Stimulated activated naive CD8-positive, alpha-beta T cell treated with anti-CD3 and anti-CD28 coated beads, Interleukin-15, Interleukin-2, amounts not matched to agents 100 ng/mL and 50 ng/mL, for 24 hours (primary cell): ENCODE results near the gene CALD1.

ENCODE experiments used
- H3K27ac Mint-ChIP-seq: one replicate; pipeline ENCODE4 v1.8.0; 2021; ENCODE audit warnings: mild to moderate bottlenecking, mixed read lengths
- H3K27me3 Mint-ChIP-seq: one replicate; pipeline ENCODE4 v1.8.0; 2021; ENCODE audit warnings: mixed read lengths
- H3K36me3 Mint-ChIP-seq: one replicate; pipeline ENCODE4 v1.8.0; 2021; ENCODE audit warnings: low read depth, mixed read lengths
- H3K4me1 Mint-ChIP-seq: one replicate; pipeline ENCODE4 v1.8.0; 2021; ENCODE audit warnings: low read depth, mixed read lengths
- H3K4me3 Mint-ChIP-seq: one replicate; pipeline ENCODE4 v1.8.0; 2021; ENCODE audit warnings: mild to moderate bottlenecking, mixed read lengths
- H3K9me3 Mint-ChIP-seq: one replicate; pipeline ENCODE4 v1.8.0; 2021; ENCODE audit warnings: mixed read lengths

CALD1 gene

DNA sequence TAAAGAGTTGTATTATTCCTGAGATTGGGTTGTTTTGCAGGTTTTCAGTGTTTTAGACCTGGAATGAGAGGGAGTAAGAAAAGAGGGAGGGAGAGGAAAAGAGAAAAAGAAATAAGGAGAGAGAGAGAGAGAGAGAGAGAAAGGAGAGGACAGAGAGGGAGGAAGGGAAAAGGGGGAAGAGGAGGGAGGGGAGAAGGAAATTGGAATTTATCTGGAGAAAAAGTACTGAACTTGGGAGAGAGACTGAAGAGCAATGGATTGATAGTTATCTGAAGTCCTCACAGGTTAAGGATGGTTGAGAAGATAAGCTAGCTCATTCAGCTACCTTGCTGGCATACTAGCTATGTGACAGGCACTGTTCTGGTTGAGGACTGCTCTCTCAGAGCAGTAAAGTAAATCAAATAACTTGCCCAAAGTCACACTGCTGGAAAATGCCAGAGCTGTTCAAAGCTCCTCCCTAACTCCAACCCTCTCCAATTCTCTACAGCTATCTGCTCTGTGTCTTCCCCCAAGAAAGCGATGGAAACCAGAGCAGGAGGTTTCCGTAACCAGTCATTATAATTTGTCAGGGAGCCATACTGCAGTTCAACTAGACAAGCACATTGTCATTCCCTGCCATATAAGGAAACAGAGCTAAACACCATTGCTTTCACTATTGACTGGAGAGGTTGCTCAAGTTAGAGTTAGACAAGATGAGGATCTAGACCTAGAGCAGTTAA, 10.7 kb downstream of the CALD1 start:
- H3K4me1 Mint-ChIP-seq = no peaks in the 10 kb centered on the region
- no peak overlapping the region for H3K27ac Mint-ChIP-seq

DNA sequence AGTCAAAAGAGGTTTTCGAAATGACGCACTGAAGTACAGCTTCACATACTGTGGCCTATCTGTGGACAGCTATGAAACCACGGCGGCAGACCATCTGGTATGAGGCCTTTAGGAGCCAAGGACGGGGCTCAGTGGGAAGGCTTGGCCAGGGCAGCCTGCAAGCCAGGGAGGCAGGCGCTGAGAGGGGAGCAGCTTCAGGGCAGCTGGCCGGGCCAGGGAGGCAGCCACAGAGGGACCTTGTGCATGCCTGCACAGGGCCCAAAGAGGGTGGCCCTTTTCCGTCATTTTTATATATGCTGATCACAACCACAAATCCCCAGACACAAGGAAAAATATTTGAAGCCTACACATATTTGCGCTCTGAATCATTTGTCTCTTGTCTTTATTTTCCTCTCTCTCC, 13.5 kb downstream of the CALD1 start:
- Mint-ChIP-seq H3K36me3 (no peaks in the 10 kb centered on the region), H3K27me3 (no peaks in the 10 kb centered on the region)

More for the DNA sequence above, 10.7 kb downstream of the CALD1 start:
- Mint-ChIP-seq H3K27me3 (no peaks in the 10 kb centered on the region), H3K36me3 (no peaks in the 10 kb centered on the region), H3K9me3 (peaks cover under 1% of the 10 kb centered on the region), H3K4me3 (no peak overlapping the region)

DNA sequence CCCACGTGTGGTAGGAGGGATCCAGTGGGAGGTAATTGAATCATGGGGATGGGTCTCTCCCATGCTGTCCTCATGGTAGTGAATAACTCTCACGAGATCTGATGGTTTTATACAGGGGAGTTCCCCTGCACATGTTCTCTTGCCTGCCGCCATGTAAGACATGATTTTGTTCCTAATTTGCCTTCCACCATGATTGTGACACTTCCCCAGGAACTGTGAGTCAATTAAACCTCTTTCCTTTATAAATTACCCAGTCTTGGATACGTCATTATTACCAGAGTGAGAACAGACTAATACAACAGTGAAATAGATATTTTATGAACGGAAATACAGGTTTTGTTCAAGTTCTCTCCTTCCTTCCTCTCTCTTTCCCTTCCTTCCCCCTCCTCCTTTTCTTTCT, 15.8 kb downstream of the CALD1 start:
- Mint-ChIP-seq H3K27ac (no peak overlapping the region), H3K36me3 (no peaks in the 10 kb centered on the region), H3K9me3 (peaks cover 4% of the 10 kb centered on the region), H3K4me1 (no peaks in the 10 kb centered on the region), H3K4me3 (no peak overlapping the region), H3K27me3 (no peaks in the 10 kb centered on the region)

More for the DNA sequence above, 13.5 kb downstream of the CALD1 start:
- Mint-ChIP-seq H3K4me3 (no peak overlapping the region), H3K27ac (no peak overlapping the region), H3K4me1 (no peaks in the 10 kb centered on the region), H3K9me3 (peaks cover 4% of the 10 kb centered on the region)

DNA sequence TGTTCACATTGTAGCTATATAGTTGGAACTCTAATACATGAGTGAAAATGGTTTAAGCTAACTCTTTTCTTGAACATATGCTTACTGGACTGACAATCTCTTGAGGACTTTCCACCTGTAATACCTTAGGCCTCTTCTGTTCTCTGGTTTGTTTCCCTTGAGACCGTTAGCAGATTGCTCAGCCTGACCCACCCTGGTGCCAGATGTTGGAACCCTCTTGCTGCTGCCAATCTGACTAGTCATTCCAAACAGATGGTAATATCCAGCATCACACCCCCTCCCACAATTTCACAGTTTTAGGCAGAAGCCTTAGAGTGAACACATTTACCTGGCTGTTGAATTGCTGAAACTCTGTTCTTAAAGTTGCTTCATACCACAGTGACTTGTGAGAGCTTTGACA, 18.7 kb downstream of the CALD1 start:
- Mint-ChIP-seq H3K4me1 (no peaks in the 10 kb centered on the region), H3K36me3 (no peaks in the 10 kb centered on the region), H3K4me3 (no peak overlapping the region), H3K27me3 (no peaks in the 10 kb centered on the region), H3K27ac (no peak overlapping the region), H3K9me3 (peaks cover 4% of the 10 kb centered on the region)

DNA sequence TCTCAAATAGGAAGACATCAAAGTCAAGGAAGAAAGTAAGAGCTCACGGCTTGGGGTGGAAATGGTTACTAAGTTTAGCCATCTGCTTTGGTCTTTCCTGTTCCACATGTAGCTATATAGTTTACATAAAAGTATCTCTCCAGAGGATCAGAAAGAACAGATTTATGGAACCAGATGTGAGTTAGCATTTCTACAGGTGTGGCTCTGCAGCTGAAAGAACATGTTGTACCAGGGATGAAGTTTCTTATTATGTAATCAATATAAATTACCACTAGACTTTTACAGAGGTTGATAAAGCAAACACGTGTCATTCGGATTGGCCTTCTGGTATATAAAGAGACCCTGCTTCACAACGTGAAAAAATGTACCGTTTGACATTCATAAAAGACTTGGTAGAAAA, 19.9 kb downstream of the CALD1 start:
- Mint-ChIP-seq H3K36me3 (no peaks in the 10 kb centered on the region), H3K9me3 (peaks cover 4% of the 10 kb centered on the region), H3K4me3 (no peak overlapping the region), H3K27me3 (no peaks in the 10 kb centered on the region), H3K27ac (no peak overlapping the region), H3K4me1 (no peaks in the 10 kb centered on the region)

DNA sequence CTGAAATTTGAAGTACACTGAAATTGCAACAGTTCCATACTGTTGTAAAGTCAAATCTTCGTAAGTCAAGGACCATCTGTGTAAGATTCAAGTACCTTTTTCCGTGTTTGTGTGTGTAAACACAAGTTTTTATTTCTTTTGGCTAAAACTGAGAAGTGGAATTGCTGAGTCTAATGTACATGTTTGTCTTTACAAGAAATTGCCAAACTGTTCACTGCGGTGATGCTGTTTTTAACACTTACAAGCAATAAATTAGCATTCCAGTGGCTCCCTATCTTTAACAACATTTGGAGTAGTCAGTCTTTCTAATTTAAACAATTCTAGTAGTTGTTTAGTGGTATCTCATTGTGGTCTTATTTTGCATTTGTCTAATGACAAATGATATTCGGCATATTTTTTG, 23.3 kb downstream of the CALD1 start:
- Mint-ChIP-seq H3K9me3 (no peaks in the 10 kb centered on the region), H3K4me3 (no peak overlapping the region), H3K4me1 (no peaks in the 10 kb centered on the region), H3K27me3 (no peaks in the 10 kb centered on the region), H3K27ac (no peak overlapping the region), H3K36me3 (no peaks in the 10 kb centered on the region)

DNA sequence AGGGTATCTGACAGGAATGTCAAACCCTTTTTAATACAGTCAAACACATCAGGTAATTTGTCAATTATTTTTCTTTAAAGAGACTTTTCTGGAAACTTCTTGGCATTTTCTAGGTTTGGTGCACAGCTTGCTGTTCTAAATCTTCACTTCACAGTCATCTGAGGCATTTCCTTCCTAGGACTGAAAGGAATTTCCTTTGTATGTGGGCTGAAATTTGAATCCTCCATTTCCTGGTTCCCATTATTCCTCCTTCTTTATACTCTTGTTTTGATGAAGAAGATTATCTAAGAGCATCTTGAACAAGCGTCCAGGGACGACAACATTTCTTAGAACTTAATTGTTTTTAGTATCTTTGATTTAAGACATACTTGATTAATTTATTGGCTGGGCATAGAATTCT, 24.9 kb downstream of the CALD1 start:
- no peak overlapping the region for H3K4me3 Mint-ChIP-seq
- no peaks in the 10 kb centered on the region for H3K27me3 Mint-ChIP-seq
- no peaks in the 10 kb centered on the region for H3K36me3 Mint-ChIP-seq
- H3K27ac Mint-ChIP-seq = no peak overlapping the region
- no peaks in the 10 kb centered on the region for H3K4me1 Mint-ChIP-seq
- H3K9me3 Mint-ChIP-seq = no peaks in the 10 kb centered on the region

DNA sequence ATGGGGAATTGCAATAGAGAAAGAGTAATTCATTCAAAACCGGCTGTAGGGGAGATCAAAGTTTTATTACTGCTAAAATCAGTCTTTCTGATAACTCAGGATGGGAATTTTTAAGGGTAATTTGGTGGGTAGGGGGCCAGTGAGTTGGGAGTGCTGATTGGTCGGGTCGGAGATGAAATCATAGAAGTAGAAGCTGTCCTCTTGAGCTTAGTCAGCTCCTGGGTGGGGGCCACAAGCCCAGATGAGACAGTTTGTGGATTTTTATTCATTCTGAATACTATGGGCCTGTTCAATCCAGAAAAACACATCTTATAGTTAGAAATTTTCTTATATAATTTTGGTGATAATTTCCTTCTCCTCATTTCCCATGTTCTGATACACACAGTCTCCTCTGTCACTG, 25.4 kb downstream of the CALD1 start:
- Mint-ChIP-seq H3K36me3 (no peaks in the 10 kb centered on the region), H3K27me3 (no peaks in the 10 kb centered on the region), H3K4me1 (no peaks in the 10 kb centered on the region), H3K9me3 (no peaks in the 10 kb centered on the region), H3K27ac (no peak overlapping the region), H3K4me3 (no peak overlapping the region)

DNA sequence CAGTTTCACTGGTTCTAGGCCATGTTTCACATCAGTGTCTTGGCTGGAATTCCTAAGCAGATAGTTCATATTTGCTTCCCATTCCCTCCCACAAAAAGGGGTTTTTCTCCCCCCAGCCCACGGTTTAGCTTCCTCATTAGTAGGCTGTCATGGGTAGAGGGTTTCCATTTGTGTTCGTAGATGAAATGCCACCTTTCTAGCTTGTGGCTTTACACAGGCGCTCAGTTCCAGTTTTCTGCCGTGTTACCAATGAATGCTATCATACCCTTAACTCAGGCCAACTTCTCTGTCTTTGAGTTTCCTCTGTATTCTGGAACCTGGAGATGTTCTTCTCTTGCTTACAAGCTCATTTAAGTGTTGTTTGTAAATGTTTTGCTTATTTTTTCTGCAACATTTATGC, 26.8 kb downstream of the CALD1 start:
- Mint-ChIP-seq H3K27me3 (no peaks in the 10 kb centered on the region), H3K9me3 (no peaks in the 10 kb centered on the region)

DNA sequence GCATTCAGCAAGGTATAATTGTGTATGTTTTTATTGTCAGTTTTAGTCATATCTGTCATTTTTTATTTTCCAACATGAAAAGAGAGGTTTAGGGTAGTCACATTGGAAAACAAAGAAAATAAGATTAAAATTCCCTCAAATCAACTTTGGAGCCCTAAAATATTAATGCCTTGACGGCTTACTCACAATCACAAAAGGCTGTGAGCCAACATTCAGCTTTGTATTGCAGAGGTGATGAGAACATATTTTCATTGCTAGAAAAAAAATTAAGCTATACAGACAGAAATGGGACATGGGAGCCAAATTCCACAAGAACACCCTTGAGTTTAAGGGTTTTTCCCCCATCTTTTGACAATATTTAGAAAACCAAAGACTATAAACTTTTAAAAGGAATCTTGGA, 30.2 kb downstream of the CALD1 start:
- H3K4me3 Mint-ChIP-seq = no peak overlapping the region
- H3K4me1 Mint-ChIP-seq = no peaks in the 10 kb centered on the region
- no peaks in the 10 kb centered on the region for H3K36me3 Mint-ChIP-seq
- no peak overlapping the region for H3K27ac Mint-ChIP-seq
- H3K9me3 Mint-ChIP-seq = no peaks in the 10 kb centered on the region
- H3K27me3 Mint-ChIP-seq = no peaks in the 10 kb centered on the region

More for the DNA sequence above, 26.8 kb downstream of the CALD1 start:
- Mint-ChIP-seq H3K4me3 (no peak overlapping the region), H3K4me1 (no peaks in the 10 kb centered on the region), H3K27ac (no peak overlapping the region), H3K36me3 (no peaks in the 10 kb centered on the region)

DNA sequence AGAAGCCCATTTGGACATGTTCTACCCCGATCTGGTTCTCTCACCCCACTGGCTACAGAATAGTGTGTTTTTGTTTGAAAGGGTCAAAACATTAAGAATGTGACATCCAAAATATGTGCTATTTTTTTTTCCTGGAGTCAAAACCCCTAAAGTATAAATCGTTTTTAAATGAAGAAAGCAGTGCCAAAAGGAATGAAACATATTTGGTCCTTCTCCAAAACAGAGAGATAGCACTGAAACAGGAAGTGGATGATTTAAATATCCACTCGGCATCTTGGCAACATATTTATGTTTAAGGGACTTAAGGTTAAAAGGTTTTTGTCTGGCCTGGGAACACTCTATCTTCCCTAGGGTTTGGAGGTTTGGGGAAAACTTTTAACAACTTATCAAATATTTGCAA, 32.3 kb downstream of the CALD1 start:
- Mint-ChIP-seq H3K4me3 (no peak overlapping the region), H3K4me1 (no peaks in the 10 kb centered on the region), H3K27me3 (no peaks in the 10 kb centered on the region), H3K27ac (no peak overlapping the region), H3K9me3 (no peaks in the 10 kb centered on the region), H3K36me3 (no peaks in the 10 kb centered on the region)

DNA sequence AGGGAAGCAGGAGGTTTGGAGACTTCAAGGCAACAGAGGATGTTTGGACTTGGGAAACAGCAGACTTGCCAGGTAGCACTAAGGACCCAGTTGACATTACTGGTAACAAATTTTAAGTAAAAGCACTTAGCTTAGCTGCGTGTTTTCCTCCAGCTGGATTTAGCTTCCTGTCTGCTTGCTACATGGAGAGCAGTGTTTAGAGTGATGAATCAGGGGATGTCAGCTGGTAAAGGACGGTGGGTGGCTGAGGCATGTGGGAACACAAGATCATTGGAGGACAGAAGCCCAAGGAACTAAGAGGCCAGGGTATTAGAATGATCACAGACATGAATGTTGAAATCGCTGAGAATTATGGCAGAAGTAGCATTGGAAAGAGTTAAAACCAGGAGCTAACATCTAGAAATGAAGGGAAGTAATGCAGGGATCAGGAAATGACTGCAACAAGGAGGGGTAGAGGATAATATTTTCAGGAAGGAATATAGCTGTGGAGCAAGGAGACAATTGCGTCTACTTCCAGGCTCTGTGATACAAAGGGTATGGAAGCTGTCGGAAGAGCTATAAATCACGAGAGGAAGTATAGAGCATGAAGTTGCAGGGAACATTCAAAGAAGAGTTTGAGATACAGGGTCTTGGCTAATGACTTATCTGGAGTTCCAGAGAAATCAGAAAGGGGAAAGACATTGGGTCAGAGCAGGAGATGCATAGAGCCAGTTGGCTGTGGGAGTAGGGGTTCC, 34.4 kb downstream of the CALD1 start:
- Mint-ChIP-seq H3K4me1 (no peaks in the 10 kb centered on the region), H3K27me3 (no peaks in the 10 kb centered on the region), H3K9me3 (no peaks in the 10 kb centered on the region), H3K36me3 (no peaks in the 10 kb centered on the region), H3K27ac (no peak overlapping the region), H3K4me3 (no peak overlapping the region)

DNA sequence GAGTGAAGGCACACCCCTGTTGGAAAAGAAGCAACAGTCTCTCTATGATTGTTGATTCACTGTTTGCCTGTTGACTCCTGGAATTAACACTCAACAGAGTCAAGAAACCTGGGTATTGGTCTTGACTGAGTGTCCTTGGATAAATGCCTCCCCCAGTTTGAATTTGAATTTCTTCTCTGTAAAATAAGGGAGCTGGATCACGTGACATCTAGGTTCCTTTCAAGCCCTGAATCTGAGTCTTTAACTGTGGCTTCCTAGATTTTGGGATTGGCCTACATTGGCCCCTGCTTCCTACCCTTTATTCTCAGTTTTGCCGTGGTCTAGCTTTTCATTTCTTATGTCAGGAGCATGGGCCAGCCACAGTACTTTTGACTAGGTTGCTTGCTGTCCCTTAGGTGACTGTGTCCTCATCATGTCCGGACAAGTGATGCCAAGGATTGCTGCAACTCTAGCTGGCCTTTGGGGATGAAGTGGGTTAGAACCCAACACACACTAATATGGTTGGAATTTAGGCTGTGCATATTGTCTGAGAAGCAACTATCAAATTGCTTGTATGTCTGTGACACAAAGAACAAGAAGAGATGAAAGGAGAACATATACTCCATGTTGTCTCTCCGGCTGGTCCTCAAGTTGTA, 35.4 kb downstream of the CALD1 start:
- Mint-ChIP-seq H3K27me3 (no peaks in the 10 kb centered on the region), H3K4me3 (no peak overlapping the region), H3K9me3 (no peaks in the 10 kb centered on the region), H3K4me1 (no peaks in the 10 kb centered on the region), H3K27ac (no peak overlapping the region), H3K36me3 (no peaks in the 10 kb centered on the region)

DNA sequence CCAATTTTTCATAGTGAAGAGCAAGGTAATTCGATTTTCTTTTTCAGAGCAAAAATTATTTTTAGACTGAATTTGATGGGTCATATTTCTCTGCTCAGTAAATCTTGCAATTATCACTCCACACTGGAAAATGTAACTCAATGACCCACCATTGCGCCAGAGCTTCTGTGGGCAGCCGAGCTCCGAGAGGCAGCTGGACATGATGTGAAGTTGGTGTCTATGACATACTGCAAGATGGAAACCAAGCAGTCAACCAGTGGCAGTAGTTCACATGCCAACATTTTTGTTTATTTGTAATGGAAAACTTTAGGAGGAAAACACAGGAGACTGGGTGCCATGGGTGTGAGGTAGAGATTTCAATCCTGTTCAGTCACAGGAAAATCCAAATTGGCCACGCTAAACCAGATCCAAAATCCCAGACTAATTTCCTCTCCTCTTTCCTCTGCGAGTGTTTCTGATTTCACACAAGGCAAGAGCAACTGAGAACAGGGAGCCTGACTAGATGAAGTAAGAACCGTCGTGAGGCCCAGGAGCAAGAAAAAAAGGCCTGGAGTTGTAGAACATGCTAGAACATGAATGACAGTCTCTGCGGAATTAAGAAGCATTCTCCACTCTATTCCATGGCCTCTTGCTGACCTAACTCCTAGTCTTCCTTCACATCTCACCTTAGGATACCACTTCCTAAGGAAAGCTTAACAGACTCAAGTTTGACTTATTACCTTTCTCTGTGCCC, 39.3 kb downstream of the CALD1 start:
- no peak overlapping the region for H3K27ac Mint-ChIP-seq
- H3K36me3 Mint-ChIP-seq = no peaks in the 10 kb centered on the region
- no peaks in the 10 kb centered on the region for H3K9me3 Mint-ChIP-seq
- H3K27me3 Mint-ChIP-seq = no peaks in the 10 kb centered on the region
- H3K4me3 Mint-ChIP-seq = no peak overlapping the region
- no peaks in the 10 kb centered on the region for H3K4me1 Mint-ChIP-seq

DNA sequence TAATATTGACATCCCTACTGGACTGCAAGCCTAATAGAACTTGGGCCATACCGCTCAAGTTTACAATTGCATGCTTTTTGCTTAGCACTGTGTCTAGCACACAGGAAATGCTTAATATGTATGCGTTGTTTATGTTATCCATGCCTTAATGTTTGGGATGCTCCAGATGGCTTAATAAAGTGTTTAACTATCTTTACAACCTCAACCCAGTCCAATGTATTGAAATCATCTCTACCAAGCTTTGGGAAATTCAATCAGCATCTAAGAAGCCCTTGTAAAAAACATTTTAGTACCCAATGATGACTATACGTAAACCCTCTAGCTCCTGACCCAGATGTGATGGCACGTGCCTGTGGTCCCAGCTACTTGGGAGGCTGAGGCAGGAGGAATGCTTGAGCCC, 40.0 kb downstream of the CALD1 start:
- Mint-ChIP-seq H3K27ac (no peak overlapping the region), H3K36me3 (no peaks in the 10 kb centered on the region), H3K4me1 (no peaks in the 10 kb centered on the region), H3K4me3 (no peak overlapping the region), H3K27me3 (no peaks in the 10 kb centered on the region), H3K9me3 (no peaks in the 10 kb centered on the region)
